Astrocyte of the spinal cord (primary cell): ENCODE results near the gene LEF1.

Experiments
- DNase-seq: peaks from one replicate; pipeline ENCODE4 v3.0.0; 2011; ENCODE audit warnings: low read depth, low spot score
- H3K4me3 ChIP-seq: 2 replicates; pipeline ENCODE4 v1.5.1; 2011; ENCODE audit warnings: low read depth, mild to moderate bottlenecking, low read length, moderate library complexity
- CTCF ChIP-seq: IDR thresholded peaks from 2 replicates; pipeline ENCODE4 v1.5.1; 2012; ENCODE audit warnings: low read depth, mild to moderate bottlenecking, low read length, inconsistent platforms
- in situ Hi-C: cut with HindIII; loops from 2 replicates; pipeline ENCODE4 v1.10.0; 2017; ENCODE audit warnings: low sequenced_read_pairs

The LEF1 gene

DNA sequence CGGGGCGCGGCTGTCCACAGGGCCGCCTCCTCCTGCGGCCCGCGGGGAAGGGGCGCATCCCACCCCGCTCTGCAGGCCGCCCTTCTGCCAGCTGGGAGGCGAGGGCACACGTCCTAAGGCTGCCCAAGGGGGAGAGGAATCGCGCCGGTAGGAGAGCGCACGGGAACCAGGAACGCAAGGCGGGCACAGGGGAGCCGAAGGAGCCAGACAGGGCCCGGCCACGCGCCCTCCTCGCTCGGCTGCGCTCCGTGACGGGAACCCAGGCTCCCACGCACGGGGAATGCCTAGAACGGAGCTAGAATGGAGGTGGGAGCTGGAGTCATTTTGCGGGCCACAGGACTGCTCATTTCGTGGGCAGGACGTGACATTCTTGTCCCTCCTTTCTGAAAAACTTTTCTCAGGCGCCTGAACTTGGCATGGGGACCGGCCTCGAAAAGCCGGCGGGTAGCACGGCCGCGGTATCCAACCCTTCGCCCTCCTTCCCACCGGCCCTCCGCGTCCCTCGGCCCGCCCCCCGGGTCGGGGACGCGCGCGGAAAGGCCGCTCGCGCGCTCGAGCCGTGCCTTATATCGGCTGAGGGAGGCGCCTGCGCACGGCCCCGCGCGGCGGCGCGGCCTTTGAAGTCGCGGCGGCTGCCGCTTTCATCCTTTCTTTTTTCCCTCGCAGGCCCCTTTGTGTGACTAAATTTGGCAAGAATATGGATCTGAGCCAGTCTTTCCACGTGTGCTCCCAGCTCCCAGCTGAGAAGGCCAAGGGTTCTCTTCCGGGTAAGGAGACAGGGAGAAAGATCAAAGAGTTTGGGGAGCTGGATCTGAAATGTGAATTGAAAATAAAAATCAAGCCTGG, 4.2 kb upstream of the LEF1 start:
- peak overlapping the region; percentile 51 for H3K4me3 ChIP-seq
- no peak for TF ChIP-seq CTCF
- in situ Hi-C loops: no loop called here
- peak; percentile 88 for DNase-seq

DNA sequence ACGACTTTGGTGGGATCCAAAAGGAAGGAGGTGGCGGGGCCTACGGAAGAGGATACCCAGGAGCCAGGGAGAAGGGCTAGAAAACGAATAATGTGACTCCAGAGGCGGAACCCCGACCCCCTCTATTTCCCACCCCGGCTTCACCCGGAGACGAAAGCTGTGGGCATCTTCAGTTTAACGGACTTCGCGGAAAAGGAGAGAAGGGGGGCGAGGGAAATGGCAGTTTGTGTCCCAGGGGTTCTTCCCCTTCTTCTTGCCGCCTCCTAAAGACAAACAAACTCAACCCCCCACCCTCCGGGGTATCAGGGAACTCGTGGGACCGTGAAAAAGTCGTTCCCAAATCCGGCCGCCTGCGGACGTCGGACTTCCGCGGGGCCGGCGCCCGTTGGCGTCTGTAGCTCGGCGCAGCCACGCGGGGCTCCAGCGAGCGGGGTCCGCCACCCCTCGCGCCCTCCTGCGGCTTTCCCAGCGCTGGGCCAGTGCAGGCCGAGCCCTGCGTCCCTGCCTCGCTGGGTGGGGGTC, 3.6 kb upstream of the LEF1 start:
- no peak for DNase-seq
- in situ Hi-C loops: no loop called here
- no peak for TF ChIP-seq CTCF
- no peak overlapping the region for H3K4me3 ChIP-seq

GRCh38 chr4:108171339-108172230, 2.9 kb upstream of the LEF1 start:
- in situ Hi-C loops: no loop called here
- peak; percentile 22 for DNase-seq

DNA sequence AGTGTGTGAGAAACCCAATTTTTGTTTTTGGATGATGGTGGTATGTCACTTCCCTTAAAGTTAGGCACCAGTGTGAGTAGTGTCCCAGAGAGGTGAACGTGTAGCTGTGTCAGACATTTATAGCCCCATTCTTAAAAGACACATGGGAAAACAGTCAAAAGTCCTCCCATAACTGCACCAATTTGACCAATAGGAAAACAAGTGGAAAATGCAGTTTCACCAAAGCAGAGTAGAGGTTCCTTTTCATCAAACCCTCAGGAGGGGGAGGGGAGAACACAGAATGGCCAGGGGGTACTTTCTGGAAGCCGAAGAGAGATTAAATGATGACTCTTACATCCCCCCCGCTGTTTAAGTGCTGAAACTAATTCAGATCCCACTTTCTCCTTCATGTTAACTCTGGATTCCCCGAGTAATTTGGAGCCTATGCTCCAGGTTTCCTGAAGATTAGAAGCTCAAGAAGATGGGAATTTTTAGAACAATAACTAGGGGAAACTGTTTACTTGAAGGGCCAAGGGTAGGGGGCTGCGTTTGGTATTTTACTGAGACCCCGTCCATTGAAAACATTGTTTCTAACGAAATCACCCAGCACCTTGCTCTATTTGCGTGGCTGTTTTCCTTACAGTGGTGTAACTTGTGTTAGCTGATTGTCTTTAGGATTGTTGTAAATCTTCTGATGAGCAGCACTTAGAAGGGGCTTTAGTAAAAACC, 2.1 kb upstream of the LEF1 start:
- DNase-seq: peak; percentile 47
- in situ Hi-C loops: no loop called here
- no peak overlapping the region for H3K4me3 ChIP-seq
- TF ChIP-seq CTCF: no peak

More at GRCh38 chr4:108171339-108172230, 2.9 kb upstream of the LEF1 start:
- H3K4me3 ChIP-seq: no peak overlapping the region
- TF ChIP-seq CTCF: no peak

- no peak for TF ChIP-seq CTCF
- DNase-seq: no peak
Measured at GRCh38 chr4:108169664-108170063, 932 bp upstream of the LEF1 start.

DNA sequence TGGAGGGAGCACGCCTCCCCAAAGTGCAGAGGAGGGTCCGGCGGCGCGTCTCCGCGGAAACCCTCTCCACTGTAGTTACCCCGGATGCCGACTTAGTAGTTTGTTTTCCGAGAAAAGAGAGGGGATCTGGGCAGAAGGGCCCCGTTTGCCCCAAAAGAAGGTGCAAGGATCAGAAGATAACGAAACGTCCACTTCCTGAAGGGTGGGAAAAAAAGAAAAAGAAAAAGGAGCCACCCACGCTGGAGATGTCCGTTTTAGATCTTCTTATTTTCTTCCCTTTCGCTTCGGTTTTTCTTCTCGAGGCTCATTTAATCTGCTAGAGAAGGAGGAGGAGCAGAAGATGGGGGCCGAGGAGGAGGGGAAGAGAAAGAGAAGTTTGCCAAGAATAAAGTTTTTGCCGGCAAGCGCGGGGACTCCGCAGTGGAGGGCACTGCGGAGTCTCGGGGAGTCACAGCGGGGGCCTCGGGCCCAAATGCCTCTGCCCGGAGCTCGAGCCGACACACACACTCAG, 517 bp downstream of the LEF1 start:
- peak overlapping the region; percentile 63 for H3K4me3 ChIP-seq

More at GRCh38 chr4:108169664-108170063, 932 bp upstream of the LEF1 start:
- no peak overlapping the region for H3K4me3 ChIP-seq
- in situ Hi-C loops: no loop called here

More for the DNA sequence above, 517 bp downstream of the LEF1 start:
- peak; percentile 60 for DNase-seq
- TF ChIP-seq CTCF: no peak
- in situ Hi-C loops: no loop called here
